NCI-H2107 treated with DMSO at 0.1 percent for 48 hours (cell line): Measurements from ENCODE around the gene NDUFC2.
"Not testable (repeated sequence)": the region's sequence is repeated elsewhere in the genome, so short reads cannot be mapped to it uniquely, and the experiment has no call there.

ENCODE experiments used
- DNase-seq: peaks from one replicate; lab custom pipeline; 2025; ENCODE audit not compliant: unreplicated experiment; lab: John Stamatoyannopoulos, UW

The NDUFC2 gene

DNA sequence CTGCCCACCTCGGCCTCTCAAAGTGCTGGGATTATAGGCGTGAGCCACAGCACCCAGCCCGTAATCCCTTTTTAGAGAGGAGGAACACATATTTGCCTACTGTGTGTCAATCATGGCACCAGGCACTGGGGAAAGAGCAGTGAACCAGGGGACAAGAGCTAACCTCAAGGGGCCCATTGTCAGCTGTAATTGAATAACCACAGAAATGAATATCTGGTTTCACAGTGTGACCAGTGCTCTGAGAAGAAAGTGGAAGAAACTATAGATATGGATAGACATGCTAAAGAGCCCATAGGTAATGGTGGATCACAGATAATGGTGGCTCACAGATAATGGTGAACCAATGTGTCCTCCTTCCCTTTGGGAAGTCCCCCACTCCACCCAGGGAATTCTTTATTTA is 48.0 kb downstream of the NDUFC2 start:
- DNase-seq = peak; percentile 12

DNA sequence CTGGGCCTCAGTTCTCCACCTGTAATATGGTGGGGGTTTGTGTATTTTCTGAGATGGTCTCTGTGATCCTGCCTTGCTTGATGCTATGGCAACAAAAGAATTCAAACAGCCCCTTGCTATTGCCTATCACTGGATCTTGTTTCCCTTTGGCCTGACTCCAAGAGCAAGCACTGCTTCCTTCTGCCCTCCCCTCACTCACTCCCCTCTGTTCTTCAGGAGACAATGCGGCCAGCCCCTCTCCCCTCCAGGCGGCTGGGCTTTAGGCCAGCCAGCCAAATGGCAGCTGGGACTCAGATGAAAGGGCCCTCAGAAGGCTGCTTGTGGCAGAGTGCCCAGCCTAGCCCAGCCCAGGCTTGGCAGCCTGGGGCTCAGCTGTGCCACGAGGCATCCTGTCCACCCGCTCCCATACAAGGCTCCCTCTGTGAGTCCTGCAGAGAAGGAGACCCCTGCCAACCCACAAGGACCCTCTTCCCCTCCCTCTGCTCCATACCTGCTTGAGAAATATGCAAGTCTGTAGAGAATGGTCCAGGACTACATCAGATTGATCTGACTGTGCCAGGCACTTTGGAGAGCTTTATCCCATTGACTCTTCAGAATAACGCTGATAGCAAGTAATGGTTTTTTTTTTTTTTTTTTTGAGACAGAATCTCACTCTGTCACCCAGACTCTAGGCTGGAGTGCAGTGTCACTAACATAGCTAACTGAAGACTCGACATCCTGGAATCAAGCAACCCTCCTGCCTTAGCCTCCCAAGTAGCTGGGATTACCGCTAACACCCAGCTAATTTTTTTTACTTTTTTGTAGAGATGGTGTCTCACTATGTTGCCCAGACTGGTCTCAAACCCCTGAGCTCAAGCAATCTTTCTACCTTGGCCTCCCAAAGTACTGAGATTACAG is 49.0 kb downstream of the NDUFC2 start:
- peak; percentile 88 for DNase-seq

DNA sequence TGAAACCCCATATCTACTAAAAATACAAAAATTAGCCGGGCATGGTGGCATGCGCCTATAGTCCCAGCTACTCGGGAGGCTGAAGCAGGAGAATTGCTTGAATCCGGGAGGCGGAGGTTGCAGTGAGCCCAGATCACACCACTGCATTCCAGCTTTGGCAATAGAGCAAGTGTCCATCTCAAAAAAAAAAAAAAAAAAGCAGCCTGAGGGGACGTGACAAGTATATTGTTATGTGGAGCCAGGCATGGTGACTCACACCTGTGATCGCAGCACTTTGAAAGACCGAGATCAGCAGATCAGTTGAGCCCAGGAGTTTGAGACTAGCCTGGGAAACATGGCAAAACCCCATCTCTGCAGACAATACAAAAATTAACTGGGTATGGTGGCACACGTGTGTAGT is 51.2 kb downstream of the NDUFC2 start:
- DNase-seq = not testable (repeated sequence)

DNA sequence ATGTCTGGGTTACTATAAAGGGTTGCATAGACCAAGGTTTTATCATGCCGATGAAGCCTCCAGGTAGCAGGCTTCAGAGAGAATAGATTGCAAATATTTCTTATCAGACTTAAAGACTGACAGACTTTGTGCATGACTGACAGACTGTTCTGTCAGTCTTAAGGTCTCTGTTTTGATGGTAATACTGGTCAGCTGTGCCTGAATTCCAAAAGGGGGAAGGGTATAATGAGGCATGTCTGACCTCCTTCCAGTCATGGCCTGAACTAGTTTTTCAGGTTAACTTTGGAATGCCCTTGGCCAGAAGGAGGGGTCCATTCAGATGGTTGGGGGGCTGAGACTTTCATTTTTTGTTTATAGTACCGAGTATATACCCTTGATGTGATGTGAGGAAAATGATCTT is 51.9 kb downstream of the NDUFC2 start:
- no peak for DNase-seq

DNA sequence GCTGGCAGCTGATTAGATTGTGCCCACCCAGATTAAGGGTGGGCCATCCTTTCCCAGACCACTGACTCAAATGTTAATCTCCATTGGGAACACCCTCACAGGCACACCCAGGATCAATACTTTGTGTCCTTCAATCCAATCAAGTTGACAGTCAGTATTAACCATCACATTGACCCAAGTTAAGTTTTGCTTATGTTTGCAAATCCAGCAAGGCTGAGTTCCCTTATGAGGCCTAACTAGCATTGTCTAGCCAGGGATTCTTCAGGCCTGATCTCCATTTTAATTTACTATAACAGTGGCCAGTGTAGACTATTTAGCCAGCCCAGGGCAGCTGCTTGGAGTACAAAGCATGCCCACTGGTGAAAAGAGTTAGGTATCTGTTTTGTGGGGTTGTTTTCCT is 54.3 kb downstream of the NDUFC2 start:
- no peak for DNase-seq

DNA sequence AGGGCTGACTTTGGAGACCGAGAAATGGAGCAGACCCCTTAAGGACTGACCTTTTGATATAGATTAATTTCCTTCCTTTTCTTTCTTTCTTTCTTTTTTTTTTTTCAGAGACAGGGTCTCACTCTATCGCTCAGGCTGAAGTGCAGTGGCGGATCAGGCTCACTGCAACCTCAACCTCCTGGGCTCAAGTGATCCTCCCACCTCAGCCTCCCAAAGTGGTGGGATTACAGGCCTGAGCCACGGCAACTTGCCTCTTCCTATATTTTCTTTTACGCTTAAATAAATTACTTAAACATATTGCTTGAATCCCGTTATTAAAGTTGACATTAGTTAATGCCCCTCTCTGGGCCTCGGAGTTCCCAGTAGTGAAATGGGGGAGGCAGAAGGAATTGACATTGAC is 56.2 kb downstream of the NDUFC2 start:
- no peak for DNase-seq

DNA sequence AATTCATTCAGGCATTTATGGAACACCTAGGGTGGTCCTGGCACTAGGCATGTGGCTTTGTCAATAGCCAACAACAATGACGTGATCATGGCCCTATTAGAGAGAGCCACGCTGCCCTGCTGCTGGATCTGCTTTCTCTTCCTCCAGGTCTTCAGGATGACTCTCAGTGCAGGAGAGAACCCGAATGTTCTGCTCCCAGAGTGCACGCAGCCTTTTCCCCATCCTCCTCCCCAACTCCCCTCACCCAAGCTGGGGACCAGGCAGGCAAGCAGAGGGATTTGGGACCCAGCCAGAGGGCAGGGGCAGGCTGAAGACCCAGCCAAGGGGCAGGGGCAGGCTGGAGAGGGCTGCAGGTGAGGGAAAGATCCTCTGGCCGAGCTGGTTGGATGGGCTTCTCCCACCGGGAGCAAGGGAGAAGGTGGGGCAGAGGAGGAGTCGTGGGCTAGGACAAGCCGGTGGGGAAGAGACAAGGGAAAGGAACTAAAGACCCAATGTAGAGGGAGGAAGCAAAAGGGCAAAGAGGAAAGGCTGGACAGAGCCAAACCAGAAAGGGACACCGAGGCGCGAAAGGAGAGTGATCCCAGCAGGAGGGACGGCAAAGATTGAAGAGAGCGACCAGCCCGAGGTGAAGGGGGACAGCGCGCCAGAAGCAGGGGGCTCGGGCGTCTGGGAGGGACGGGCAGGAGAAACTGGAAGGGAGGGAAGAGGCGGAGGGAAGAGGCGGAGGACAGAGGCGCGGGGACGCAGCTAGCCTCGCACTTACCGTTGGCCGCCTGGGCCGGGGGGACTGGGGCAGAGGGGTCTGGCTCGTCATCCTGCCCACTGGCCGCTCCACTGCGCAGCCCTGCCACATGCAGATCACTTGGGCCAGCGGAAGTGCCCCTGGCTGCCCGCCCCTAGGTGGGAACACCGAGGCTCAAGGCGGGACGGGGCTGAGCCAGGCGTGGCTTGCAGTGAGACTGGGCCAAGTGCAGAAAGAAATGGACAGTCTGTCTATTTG is 57.0 kb downstream of the NDUFC2 start, which contains the start of gene KCTD14:
Gene KCTD14, minus strand, starts transcription at position 880 of the 1,000 bp plus-strand sequence. Its CDS starts 27 bp downstream, at position 853.
- DNase-seq = peak; percentile 7

DNA sequence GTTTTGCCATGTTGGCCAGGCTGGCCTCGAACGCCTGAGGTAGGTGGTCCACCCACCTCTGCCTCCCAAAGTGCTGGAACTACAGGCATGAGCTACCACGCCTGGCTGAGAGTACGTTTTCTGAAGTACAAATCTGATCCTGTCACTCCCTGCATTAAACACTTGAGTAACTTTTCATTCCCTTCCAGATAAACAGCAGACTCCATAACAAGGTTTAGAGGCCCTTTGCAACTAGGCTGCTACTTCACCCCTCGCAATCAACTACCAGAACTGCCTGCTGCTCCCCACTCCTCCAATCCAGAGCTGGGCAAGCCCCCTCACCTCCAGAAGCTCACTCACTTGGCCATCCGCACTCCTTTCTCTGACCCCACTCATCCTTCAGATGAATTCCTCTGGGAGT is 58.1 kb downstream of the NDUFC2 start:
- no peak for DNase-seq

DNA sequence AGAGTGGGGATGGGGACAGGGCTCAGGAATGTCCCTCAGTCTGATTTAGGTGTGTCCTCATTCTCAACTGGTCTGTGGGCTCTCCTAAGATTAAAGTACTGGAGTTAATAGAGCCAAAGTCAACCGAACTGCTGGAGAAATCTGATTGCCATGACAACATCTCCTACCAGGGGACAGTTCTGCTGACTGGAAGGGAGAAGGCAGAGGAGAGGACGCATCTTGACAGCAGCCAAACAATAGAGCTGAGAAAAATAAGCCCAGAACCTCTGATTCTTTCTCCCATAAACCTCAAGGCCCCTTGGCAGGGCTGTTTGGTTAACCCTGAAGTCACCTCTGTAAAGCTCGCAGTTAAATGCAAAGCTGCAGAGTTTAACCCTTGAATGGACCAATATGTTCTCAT is 59.4 kb downstream of the NDUFC2 start:
- no peak for DNase-seq

DNA sequence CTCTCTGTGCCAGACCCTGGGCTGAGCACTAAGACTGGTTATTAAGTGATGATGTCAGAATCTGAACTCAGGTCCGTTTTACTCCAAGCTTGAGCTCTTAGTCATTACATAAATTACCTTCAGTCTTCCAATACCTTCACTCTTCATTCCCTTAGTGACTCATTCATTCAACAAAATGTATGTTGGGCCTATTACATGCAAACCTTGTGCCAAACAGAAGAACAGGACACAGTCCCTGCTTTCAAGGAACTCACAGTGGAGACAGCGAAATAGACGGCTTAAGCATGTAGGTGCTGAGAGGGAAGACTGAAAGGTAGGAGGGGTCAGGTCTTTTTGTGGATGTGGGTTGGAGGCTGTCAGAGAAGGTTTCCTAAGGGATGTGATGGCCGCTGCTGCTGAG is 59.9 kb downstream of the NDUFC2 start:
- DNase-seq = no peak
